Urothelium cell line (cell line): ENCODE data around the gene ATP6AP1.
A peak's percentile ranks its signal among the peaks of the same experiment; 100 is the strongest.
"Not testable (repeated sequence)": the region's sequence is repeated elsewhere in the genome, so short reads cannot be mapped to it uniquely, and the experiment has no call there.

Experiments
- DNase-seq: peaks from one replicate; pipeline ENCODE4 v3.0.0; 2011; ENCODE audit warnings: low spot score, mixed read lengths
- FAIRE-seq: peaks from 2 replicates; lab custom pipeline; 2011; peaks lifted over from hg19 to GRCh38; lab: Jason Lieb, UNC

Gene ATP6AP1, protein sequence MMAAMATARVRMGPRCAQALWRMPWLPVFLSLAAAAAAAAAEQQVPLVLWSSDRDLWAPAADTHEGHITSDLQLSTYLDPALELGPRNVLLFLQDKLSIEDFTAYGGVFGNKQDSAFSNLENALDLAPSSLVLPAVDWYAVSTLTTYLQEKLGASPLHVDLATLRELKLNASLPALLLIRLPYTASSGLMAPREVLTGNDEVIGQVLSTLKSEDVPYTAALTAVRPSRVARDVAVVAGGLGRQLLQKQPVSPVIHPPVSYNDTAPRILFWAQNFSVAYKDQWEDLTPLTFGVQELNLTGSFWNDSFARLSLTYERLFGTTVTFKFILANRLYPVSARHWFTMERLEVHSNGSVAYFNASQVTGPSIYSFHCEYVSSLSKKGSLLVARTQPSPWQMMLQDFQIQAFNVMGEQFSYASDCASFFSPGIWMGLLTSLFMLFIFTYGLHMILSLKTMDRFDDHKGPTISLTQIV

DNA sequence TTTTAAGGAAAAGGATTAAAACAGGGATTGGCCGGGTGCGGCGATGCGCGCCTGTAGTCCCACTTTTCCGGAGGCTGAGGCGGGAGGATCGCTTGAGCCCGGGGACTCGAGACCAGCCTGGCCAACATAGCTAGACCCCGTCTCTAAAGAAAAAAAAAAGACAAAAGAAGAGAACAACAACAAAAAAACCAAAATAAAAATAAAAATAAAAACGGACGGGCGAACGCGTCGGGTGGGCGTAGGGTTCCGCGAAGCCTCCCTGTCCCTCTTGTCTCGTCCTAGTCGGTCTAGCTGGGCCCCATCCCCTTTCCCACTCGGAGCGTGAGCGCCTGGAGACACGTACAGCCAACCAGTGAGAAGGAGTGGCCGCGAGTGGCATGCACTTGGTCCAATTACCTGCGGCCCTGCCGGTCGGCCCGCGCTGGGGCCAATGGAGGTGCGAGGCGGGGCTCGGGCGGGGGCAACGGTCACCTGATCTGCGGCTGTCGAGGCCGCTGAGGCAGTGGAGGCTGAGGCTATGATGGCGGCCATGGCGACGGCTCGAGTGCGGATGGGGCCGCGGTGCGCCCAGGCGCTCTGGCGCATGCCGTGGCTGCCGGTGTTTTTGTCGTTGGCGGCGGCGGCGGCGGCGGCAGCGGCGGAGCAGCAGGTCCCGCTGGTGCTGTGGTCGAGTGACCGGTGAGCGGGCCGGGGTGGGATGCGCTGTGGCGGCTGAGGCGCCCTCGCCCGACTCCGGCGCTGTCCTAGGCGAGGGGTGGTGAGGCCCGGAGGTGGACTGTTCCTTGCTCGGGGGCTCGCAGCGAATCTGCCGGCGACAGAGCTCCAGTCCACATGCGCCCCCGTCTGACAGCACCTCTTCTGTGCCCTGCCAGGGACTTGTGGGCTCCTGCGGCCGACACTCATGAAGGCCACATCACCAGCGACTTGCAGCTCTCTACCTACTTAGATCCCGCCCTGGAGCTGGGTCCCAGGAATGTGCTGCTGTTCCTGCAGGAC lies at the start of gene ATP6AP1:
TSS of gene ATP6AP1 (plus strand) at position 502 of the 996 bp plus-strand sequence. CDS start at position 518, 16 bp downstream.
- FAIRE-seq (peak; percentile 87), DNase-seq (peak; percentile 94)

DNA sequence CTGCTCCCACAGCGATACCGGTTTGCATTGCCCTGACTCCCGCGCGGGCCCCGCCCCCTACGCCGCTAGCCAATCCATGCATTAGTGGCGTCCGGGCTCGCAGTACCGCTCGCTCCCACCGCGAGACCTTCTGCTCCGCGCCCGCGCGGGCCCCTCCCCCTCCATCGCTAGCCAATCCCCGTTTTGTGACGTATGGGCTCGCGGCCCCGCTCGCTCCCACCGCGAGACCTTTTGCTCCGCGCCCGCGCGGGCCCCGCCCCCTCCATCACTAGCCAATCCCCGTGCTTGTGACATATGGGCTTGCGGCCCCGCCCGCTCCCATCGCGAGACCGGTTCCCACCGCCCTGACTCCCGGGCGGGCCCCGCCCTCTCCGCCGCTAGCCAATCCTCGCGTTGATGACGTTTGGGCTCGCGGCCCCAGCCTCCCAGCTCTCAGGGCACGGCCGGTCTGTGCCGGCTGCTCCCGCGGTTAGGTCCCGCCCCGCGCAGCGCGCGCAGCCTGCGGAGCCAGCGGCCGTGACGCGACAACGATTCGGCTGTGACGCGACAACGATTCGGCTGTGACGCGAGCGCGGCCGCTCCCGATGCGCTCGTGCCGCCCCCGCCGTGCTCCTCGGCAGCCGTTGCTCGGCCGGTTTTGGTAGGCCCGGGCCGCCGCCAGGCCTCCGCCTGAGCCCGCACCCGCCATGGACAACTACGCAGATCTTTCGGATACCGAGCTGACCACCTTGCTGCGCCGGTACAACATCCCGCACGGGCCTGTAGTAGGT lies 49.5 kb upstream of the ATP6AP1 start, which contains the start of gene EMD:
TSS of gene EMD (plus strand) at position 497 of the 770 bp plus-strand sequence. CDS start at position 687, 190 bp downstream.
- FAIRE-seq, result peak; percentile 98
- peak; percentile 93 for DNase-seq

DNA sequence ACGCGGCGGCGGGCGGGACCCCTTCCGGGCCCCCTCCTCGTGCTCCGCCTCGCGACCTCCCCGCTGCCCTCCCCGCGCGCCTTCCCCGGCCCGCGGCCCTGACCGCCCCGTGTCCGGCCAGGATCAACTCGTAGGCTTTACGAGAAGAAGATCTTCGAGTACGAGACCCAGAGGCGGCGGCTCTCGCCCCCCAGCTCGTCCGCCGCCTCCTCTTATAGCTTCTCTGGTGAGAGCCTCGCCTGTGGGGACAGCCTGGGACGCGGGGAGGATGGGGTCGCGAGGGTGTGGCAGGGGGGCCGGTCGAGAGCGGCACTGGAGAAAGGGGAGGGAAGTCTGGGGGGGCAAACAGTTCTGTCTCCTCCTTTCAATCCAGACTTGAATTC lies 48.9 kb upstream of the ATP6AP1 start:
- DNase-seq (no peak), FAIRE-seq (no peak)

DNA sequence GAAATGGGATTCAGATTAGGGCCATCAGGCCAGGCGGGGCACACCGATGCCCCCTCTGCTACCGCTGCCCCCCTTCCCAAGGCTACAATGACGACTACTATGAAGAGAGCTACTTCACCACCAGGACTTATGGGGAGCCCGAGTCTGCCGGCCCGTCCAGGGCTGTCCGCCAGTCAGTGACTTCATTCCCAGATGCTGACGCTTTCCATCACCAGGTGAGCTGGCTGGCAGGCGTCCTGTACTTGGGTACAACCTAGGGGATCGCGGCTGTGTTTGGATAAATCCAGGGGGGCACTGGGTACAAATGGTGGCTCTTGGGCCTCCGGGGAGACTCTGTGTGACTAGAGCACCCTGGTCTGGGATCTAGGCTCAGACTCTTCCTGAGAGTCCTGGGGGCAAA lies 48.3 kb upstream of the ATP6AP1 start:
- FAIRE-seq (no peak), DNase-seq (no peak)

DNA sequence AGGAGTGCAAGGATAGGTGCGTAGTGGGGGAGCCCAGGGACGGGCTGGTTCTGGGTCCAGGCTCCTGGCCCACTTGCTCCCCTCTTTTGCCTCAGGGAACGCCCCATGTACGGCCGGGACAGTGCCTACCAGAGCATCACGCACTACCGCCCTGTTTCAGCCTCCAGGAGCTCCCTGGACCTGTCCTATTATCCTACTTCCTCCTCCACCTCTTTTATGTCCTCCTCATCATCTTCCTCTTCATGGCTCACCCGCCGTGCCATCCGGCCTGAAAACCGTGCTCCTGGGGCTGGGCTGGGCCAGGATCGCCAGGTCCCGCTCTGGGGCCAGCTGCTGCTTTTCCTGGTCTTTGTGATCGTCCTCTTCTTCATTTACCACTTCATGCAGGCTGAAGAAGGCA lies 47.7 kb upstream of the ATP6AP1 start:
- DNase-seq (no peak), FAIRE-seq (no peak)

DNA sequence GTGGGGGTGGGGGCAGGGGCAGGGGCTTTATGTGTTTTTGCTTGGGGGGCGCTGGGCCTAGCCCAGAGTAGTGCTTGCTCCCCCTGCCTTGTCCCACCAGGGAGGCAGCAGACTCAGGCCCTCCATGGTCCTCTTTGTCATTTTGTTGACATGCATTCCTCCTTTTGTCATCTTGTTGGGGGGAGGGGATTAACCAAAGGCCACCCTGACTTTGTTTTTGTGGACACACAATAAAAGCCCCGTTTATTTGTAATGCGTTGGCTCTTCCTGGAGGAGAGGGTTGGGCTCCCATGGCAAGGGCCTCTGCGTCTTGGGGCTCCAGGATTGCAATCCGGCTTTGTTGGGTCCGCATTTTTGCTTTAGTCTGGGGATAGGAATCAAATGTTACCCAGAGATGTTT lies 47.2 kb upstream of the ATP6AP1 start:
- DNase-seq, result no peak
- no peak for FAIRE-seq

DNA sequence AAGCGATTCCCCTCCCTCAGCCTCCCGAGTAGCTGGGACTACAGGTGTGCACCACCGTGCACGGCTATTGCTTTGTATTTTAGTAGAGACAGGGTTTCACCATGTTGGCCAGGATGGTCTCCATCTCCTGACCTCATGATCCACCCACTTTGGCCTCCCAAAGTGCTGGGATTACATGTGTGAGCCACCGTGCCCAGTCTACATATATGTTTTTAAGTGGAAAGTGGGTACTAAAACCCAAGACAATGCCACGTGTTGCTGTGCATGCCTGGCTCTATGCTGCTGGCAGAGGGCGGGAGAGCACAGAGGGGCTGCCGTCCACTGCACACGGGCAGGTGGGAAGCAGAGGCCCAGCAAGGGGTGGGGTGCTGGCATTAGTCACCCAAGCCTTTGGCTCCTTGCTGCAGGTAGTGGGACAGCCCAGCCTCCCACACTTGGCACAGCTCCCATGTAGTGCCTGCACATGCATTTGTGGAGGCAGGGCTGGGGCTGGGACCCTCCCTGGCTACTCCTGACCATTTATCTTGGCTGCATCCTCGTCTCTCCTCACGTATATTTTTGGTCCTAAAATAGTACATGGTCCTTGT lies 45.9 kb upstream of the ATP6AP1 start:
- FAIRE-seq (no peak), DNase-seq (no peak)

DNA sequence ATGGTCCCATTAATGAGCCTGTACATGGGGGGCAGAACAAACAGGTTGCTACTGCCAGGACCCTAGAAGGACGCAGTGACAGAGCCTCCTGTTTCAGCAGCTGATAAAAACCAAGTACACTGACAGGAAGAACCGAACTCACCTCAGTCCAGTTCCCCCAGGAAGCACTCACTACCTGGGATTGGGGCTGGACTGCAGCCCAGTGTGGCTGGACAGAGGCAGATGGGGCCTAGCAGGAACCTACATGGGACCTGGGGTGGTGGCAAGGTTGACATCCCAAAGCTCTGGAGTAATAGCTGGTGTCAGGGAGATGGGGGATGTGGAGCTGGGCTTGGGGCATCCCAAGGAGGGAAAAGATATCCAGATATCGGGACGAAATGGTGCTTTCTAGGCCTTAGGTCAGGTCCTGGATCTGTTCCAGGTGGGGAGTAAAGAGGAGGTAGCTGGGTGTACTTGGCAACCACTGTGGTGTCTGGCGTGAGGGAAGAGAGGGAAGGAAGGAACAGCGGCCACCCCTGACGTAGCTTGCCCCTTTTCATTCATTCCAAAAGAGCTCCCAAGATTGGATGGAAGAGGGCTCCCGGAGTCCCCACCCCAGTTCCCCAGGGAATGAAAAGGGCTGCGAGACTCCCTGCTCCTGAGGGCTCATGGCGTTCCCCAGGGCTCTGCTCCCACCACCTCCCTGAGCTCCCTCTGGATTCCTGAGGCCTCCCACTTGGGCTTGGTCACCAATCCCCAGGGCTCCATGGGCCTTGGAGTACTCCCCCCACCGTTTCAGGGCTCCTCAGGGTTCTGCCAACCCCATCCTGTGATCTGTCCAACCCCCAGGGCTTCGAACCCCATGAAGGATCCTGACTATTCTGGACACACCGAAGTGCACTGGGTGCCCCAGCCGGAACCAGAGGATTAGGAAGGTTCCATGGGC lies 44.9 kb upstream of the ATP6AP1 start:
- no peak for DNase-seq
- FAIRE-seq, result no peak

DNA sequence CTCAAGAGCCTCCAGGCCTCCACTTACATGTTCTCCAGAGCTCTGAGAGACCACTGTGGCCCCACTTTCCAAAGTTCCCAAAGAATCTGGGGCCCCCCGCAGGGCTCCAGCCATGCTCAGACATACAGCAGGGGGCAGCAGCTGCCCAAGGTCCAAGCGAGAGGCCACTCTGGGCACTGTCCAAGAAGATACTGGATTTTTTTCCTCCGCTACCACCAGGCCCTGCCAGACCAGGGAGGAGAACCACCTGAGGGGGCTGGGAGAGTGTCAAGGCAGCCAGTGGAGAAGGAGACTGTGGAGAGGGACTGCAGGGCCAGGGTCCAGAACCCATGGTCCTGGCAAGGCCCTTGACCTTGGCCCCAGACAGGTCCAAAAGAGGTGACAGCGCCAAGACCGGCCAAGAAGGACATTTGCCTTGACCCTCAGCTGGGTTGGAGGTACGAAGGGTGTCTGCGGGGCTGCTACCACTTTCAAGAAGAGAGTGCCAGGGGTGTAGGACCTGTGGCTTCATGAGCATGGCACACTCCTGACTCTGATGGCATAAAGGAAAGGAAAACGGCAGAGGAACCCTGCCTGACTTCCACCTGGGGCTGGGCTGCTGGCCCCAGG lies 44.1 kb upstream of the ATP6AP1 start:
- FAIRE-seq, result no peak

DNA sequence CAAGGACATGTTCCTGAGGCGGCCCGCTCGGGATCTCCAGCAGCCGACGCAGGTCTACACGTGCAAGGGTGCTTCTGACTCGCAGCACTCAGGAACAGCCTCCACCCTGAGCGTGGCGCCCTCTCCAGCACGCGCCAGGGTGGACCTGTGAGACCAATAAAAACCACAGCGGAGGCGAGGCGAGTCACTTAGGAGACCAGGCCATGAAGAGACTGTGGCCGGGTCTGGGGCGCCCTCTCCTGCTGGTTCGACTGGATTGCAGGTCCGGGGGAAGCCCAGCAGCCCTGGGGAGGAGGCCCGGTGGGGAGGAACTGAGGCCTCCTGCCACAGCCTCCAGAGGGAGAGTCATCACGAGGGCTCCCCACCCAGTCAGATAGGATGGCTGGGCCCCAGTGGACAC lies 40.4 kb upstream of the ATP6AP1 start:
- peak; percentile 95 for FAIRE-seq
- DNase-seq, result not testable (repeated sequence)

More for the DNA sequence above, 44.1 kb upstream of the ATP6AP1 start:
- no peak for DNase-seq

DNA sequence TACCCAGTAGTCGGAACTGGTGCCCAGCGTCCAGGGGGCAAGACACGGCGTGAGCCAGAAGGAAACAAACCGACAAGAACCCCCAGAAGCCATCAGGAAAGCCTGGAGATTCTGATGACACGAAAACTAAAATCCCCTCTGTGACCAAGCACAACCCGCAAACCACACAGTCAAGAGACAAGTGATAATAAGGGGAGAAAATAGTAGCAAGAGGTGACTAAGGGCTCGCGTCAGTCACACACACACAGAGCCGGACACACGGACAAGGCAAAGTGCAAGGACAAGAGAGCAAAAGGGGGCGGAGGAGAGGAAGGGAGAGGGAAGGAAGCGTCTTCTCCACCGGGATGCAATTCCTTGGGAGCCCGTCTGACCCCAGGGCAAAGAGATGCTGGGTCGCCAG lies 39.8 kb upstream of the ATP6AP1 start:
- FAIRE-seq, result peak; percentile 50
- not testable (repeated sequence) for DNase-seq

DNA sequence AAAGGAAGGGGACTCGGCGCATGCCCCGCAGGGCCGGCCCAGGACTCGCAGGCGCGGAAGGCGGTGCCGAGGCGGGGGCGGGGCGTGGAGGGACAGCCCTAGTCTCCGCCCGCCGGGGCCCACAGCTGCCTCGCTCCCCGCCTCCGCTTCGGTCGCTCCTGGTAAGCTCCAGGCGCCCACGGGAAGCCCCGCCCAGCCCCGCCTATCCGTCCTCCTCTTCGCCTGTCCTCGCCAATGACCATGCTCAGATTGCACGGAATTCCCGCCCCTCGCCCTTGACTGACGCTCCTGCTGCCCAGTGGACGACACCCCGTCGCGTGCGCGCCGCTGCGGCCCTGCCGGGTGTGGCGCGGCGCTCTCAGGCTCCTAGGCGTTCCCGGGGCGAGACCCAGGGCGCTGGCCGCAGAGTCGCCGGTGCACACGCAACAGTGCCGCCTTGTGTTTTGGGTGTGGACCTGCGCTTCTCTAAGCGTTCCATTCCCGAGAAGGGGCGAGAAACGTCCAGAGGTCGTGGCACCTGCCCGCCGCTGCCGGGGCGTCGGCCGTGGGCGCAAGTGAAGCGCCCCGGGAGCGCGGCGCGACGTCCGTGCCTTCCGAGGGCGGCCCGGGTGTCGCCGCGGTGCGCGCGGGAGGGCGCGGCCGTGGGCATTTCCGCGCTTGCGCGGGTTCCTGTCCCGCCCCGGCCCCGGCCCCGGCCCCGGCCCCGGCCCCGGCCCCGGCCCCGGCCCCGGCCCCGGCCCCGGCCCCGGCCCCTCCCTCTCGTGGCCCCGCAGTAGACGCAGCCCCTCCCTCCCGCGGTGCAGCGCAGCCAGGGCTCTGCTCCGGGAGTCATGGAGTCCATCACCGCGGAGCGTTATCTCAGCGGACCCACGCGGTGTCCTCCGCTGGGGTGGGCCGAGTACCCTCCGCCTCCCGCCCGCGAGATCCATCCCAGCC lies 38.4 kb upstream of the ATP6AP1 start:
- not testable (repeated sequence) for DNase-seq
- FAIRE-seq, result peak; percentile 98

DNA sequence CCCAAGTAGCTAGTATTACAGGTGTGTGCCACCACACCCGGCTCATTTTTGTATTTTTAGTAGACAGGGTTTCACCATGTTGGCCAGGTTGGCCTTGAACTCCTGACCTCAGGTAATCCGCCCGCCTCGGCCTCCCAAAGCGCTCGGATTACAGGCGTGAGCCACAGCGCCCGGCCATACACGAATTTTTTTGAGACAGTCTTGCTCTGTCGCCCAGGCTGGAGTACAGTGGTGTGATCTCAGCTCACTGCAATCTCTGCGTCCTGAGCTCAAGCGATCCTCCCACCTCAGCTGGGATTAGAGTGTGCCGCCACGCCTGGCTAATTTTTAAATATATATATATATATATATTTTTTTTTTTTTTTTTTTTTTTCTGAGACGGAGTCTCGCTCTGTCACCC lies 32.1 kb upstream of the ATP6AP1 start:
- FAIRE-seq, DNase-seq: not testable (repeated sequence)

DNA sequence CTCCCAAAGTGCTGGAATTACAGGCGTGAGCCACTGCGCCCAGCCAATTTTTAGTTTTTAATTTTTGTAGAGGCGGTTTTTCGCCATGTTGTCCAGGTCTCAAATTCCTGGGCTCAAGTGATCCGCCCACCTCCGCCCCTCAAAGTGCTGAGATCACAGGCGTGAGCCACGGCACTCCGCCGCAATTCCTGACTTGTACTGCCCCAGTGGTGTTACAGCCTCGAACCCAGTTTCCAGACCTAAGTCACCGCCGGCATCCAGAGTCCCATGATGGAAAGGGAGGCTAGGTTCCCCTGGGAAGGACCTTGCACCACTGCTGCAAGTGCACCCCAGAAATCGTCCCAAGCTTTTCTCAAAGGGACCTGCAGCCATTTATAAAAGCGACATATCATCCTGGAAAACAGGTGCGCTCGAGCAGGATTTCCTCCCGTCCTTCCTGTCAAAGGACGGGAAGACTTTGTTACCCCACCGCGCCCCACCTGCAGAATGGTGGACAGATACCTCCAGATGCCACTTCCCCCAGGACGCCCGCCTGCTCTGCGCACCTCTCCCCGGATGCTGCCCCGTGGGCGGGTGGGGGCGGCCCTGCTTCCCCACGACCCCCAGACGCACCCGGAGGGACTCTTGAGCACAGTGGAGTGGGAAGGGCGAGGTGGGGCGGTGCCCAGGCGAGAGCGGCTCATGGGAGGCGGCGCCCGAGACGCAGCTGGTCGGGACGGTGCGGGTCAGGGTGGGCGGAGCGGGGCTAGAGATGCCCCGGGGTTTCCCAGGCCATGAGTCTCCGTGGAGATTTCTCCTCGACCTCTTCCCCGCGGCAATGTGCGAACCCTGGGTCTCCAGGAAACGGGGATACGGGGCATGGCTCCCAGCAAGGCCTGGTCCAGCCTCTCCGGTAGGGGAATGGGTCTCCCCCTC lies 31.2 kb upstream of the ATP6AP1 start:
- DNase-seq (peak; percentile 67), FAIRE-seq (no peak)

DNA sequence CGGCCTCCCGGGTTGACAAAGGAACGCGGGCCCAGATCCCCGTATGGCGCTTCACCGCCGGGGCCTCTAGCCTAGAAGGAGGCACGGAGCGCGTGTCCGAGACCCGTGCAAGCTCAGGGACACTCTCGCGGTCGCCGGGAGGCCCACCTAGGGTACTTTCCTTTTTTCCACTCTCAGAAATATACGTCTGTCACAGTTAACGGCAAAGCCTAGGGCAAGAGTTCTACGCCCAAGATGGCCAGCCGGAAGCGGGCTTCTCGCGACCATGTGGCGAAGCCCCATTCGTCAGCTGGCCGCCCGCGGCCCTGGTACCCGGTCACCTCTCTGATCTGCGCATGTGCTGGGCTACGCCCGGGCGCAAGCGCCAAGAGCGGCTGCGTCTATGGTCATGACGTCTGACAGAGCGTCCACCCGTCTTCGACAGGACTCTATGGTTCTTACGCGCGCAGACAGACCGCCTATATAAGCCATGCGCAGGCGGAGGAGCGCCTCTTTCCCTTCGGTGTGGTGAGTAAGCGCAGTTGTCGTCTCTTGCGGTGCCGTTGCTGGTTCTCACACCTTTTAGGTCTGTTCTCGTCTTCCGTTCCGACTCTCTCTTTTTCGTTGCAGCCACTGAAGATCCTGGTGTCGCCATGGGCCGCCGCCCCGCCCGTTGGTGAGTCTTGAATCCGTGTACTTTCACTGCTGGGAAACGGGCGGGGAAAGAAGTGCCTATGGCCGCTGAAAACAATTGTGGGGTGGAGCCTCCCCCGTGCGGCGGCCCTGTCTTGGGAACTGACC lies 30.4 kb upstream of the ATP6AP1 start, which contains the start of gene RPL10:
TSS of gene RPL10 (plus strand) at position 490 of the 780 bp plus-strand sequence. CDS start at position 633, 143 bp downstream.
- DNase-seq, result peak; percentile 96
- FAIRE-seq, result peak; percentile 46
